Neutrophil (primary cell): ENCODE data around the gene CABP1.
A peak's percentile ranks its signal among the peaks of the same experiment; 100 is the strongest.

Source experiments
- H3K27ac ChIP-seq: fragments of 200-600 bp; sonication (generic); 2 replicates; pipeline ENCODE4 v1.5.1; 2016; ENCODE audit warnings: mild to moderate bottlenecking, moderate library complexity
- H3K27me3 ChIP-seq: fragments of 200-600 bp; sonication (generic); 2 replicates; pipeline ENCODE4 v1.6.0; 2016; ENCODE audit warnings: mild to moderate bottlenecking
- H3K36me3 ChIP-seq: fragments of 200-600 bp; sonication (generic); 2 replicates; pipeline ENCODE4 v1.5.1; 2017
- H3K4me1 ChIP-seq, 2 experiments: fragments of 200-600 bp in 1 of 2; sonication (generic) in 1 of 2; 1 replicate in 1 of 2; 2 replicates in 1 of 2; pipeline versions ENCODE4 v1.5.1 to v1.6.1; 2013 to 2016; ENCODE audit warnings: low read depth in 1 of 2, low read length in 1 of 2, mild to moderate bottlenecking in 1 of 2, moderate library complexity in 1 of 2; ENCODE audit not compliant: control insufficient read depth in 1 of 2, insufficient read depth in 1 of 2
- H3K4me3 ChIP-seq, 2 experiments: fragments of 200-600 bp in 1 of 2; sonication (generic) in 1 of 2; 1 replicate in 1 of 2; 2 replicates in 1 of 2; pipeline ENCODE4 v1.5.1; 2013 to 2016; ENCODE audit warnings: low read depth in 1 of 2, low read length in 1 of 2, mild to moderate bottlenecking in 1 of 2, moderate library complexity in 1 of 2
- H3K9me3 ChIP-seq: fragments of 200-600 bp; sonication (generic); 2 replicates; pipeline ENCODE4 v1.5.1; 2016
- TF ChIP-seq, protein P1 (sequence below): fragments of 200-600 bp; sonication (generic); IDR thresholded peaks from 2 replicates; pipeline ENCODE4 v1.5.1; 2016; ENCODE audit warnings: antibody characterized with exemption

The CABP1 gene

DNA sequence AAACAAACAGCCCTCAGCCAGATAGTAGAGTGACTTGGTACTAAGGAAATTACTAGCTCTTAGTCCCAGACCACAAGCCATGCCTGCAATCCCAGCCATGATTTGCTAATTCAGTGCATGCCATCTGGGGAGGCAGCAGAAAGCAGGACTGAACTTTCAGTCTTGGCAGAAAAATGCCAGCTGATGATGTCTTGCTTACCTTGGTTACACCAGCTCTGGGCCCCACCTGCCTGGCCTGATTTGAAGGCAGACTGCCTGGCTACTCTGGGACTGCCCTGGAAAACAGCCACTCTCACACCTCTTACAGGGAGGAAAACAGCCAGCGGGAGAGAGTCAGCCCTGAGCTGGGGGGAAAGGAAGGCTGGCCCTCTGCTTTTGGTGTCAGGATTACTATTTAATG lies 65.2 kb downstream of the CABP1 start:
- Histone ChIP-seq H3K36me3 (no peaks in the 10 kb centered on the region), H3K27ac (no peak overlapping the region), H3K9me3 (no peaks in the 10 kb centered on the region), H3K4me3 (no peak overlapping the region), H3K27me3 (no peaks in the 10 kb centered on the region), H3K4me1 (peaks cover 6 to 11% of the 10 kb centered on the region in 2 experiments)
- TF ChIP-seq, protein P1, sequence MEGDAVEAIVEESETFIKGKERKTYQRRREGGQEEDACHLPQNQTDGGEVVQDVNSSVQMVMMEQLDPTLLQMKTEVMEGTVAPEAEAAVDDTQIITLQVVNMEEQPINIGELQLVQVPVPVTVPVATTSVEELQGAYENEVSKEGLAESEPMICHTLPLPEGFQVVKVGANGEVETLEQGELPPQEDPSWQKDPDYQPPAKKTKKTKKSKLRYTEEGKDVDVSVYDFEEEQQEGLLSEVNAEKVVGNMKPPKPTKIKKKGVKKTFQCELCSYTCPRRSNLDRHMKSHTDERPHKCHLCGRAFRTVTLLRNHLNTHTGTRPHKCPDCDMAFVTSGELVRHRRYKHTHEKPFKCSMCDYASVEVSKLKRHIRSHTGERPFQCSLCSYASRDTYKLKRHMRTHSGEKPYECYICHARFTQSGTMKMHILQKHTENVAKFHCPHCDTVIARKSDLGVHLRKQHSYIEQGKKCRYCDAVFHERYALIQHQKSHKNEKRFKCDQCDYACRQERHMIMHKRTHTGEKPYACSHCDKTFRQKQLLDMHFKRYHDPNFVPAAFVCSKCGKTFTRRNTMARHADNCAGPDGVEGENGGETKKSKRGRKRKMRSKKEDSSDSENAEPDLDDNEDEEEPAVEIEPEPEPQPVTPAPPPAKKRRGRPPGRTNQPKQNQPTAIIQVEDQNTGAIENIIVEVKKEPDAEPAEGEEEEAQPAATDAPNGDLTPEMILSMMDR = no peak

DNA sequence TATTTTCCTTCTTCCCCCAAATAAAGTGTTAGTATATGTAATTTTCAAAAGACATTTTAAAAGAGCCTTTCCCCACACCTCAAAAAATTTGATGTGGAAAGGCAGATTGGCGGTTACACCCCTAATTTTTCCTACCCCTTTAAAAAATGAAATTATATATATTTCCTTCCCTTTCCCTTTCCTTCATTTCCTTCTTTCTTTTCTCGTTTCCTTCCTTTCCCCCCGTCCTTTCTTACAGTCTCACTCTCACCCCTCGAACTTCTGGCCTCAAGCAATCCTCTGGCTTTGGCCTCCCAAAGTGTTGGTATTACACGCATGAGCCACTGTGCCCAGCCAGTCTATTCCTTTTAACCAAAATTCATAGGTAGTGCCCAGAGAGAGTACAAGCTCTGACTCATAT lies 65.6 kb downstream of the CABP1 start:
- Histone ChIP-seq H3K4me3 (no peak overlapping the region), H3K36me3 (no peaks in the 10 kb centered on the region), H3K27me3 (no peaks in the 10 kb centered on the region), H3K9me3 (no peaks in the 10 kb centered on the region), H3K27ac (no peak overlapping the region), H3K4me1 (peaks cover 9 to 15% of the 10 kb centered on the region in 2 experiments)
- TF ChIP-seq, protein P1 = no peak

DNA sequence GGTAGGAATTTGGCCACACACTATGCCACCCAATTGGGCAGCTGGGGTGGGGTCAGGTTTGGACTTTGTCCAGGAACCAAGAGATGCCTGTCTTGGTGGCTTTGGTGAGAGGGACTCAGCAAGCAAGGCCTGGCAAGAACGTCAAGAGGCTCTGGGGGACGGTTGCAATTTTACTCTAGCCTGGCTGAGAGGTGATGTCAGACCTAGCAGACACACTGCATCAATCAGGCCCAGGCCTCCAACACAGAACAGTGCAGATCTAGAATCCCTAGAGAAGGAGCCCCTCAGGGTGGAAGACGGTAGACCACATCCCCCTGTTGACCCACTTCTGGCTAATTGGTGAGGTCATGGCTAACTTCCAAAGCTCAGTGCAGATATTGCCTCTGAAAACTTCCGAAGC lies 68.2 kb downstream of the CABP1 start:
- no peak overlapping the region for H3K4me3 ChIP-seq

DNA sequence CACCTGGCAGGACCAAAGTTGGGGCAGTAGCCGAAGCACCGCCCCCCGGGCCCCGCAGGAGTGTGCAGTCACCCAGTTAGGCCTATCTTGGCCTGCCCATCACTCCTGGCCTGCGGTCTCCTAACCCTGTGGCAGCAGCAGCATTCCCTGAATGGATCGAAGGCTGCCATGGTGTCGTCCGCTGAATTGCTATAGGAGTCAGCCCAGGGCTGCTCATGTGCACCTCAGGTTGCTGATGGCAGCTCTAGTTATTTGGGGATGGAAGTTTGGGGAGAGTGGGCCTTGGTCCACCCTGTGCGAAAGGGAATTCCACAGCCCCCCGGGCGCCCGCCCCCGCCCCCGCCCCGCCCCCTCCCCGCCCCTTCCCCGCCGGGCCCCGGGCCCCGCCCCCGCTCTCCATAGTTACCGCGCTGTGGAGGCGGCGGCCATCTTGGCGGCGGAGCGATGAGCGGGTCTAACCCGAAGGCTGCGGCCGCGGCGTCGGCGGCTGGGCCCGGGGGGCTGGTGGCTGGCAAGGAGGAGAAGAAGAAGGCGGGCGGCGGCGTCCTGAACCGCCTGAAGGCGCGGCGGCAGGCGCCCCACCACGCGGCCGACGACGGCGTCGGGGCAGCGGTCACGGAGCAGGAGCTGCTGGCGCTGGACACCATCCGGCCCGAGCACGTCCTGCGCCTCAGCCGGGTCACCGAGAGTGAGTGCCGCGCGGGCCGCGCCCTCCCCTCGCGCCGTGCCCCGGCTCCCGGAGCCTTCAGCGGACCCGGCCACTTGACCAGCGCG lies 69.8 kb downstream of the CABP1 start, which contains the start of gene UNC119B:
UNC119B (plus strand) TSS at position 428 of the 774 bp plus-strand sequence; CDS start at position 445, 17 bp downstream.
- H3K4me3 ChIP-seq = peak within 1 kb of the TSS; percentile 82 to 85
- peaks cover 14% of the 10 kb centered on the region for H3K36me3 ChIP-seq
- no peaks in the 10 kb centered on the region for H3K9me3 ChIP-seq
- peak within 1 kb of the TSS; percentile 82 for H3K27ac ChIP-seq
- no peaks in the 10 kb centered on the region for H3K27me3 ChIP-seq
- TF ChIP-seq, protein P1 = peak; percentile 27
- peaks cover 22 to 23% of the 10 kb centered on the region in 2 experiments for H3K4me1 ChIP-seq

More for the DNA sequence above, 68.2 kb downstream of the CABP1 start:
- peaks cover 20 to 23% of the 10 kb centered on the region in 2 experiments for H3K4me1 ChIP-seq
- TF ChIP-seq, protein P1 = no peak
- H3K27me3 ChIP-seq = no peaks in the 10 kb centered on the region
- no peak overlapping the region for H3K27ac ChIP-seq
- H3K9me3 ChIP-seq = no peaks in the 10 kb centered on the region
- H3K36me3 ChIP-seq = peaks cover 4% of the 10 kb centered on the region

DNA sequence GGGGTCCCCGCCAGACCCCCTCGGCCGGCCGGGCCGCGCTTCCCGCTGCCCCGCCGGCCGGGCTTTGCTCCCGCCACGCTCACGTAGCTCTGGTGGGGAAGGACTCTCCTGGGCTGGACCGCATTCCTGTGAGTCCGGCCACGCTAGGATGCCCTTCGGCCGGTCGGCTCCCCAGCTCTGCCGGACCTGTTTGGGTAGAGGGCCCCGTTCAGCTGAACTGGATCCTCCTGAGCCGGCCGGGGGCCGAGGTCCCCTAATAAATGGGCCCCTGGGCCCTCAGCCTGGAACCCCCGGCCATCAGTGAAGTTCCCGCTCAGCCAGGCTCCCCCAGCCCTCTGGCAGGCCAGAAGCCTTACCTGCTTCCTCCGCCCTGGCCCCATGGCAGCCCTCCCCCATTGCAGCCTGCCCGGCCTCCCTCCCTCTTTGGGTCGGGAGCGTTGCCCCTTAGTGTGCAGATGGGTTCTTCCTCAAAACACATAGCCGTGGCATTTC lies 70.4 kb downstream of the CABP1 start:
- no peaks in the 10 kb centered on the region for H3K9me3 ChIP-seq
- peak overlapping the region; percentile 82 for H3K27ac ChIP-seq
- peaks cover 20% of the 10 kb centered on the region for H3K36me3 ChIP-seq
- H3K4me3 ChIP-seq = peak overlapping the region; percentile 82 to 85
- TF ChIP-seq, protein P1 = no peak
- H3K4me1 ChIP-seq = peaks cover 18 to 22% of the 10 kb centered on the region in 2 experiments
- H3K27me3 ChIP-seq = no peaks in the 10 kb centered on the region
